ENCODE measurements around the gene DNTT.

- TF ChIP-seq CTCF (conservative IDR thresholded peaks at IDR 0.05; ENCODE audit: low read length) (no peak), EZH2phosphoT487 (IDR thresholded peaks at IDR 0.05; ENCODE audit: borderline replicate concordance, low read depth, low read length) (no peak)
Measured at GRCh38 chr10:96263669-96264068, 40.6 kb upstream of the DNTT start.

Measured in OCI-LY7 (cell line).